Thyroid gland (tissue), 4 donors: ENCODE measurements around the gene LGALS8. TPM values are rescaled to one million over a fixed set of nuclear protein-coding genes. Genes with fewer than 3 reads are reported as not detected.

ENCODE experiments used
- DNase-seq, 2 donors: peaks; one replicate each; pipeline ENCODE4 v3.0.0-alpha.2; 2019
- H3K27ac ChIP-seq, 3 donors: fragments of 200-600 bp; sonication (generic); 1 replicate in 2 of 3; 2 replicates in 1 of 3; pipeline ENCODE4 v1.5.1; 2016 to 2019; ENCODE audit warnings: mild to moderate bottlenecking in 1 of 3, moderate library complexity in 1 of 3
- H3K27me3 ChIP-seq: fragments of 200-600 bp; sonication (generic); one replicate; pipeline ENCODE4 v1.5.1; 2019
- H3K36me3 ChIP-seq, 2 donors: fragments of 200-600 bp; sonication (generic); one replicate each; pipeline ENCODE4 v1.5.1; 2016 to 2019
- H3K4me1 ChIP-seq, 2 donors: fragments of 200-600 bp; sonication (generic); one replicate each; pipeline ENCODE4 v1.5.1; 2017 to 2019
- H3K4me3 ChIP-seq, 3 donors: fragments of 200-600 bp; sonication (generic); replicated peaks in 1 of 3; 1 replicate in 2 of 3; 2 replicates in 1 of 3; pipeline ENCODE4 v1.5.1; 2016; ENCODE audit warnings: mild to moderate bottlenecking in 1 of 3
- H3K9me3 ChIP-seq: fragments of 200-600 bp; sonication (generic); one replicate; pipeline ENCODE4 v1.5.1; 2017
- POLR2A ChIP-seq, 2 donors: fragments of 450-650 bp; IDR thresholded peaks; one replicate each; pipeline ENCODE4 v1.6.1; 2017; ENCODE audit warnings: antibody characterized with exemption in 2 of 2, mild to moderate bottlenecking in 2 of 2, moderate library complexity in 1 of 2
- whole genome bisulfite sequencing, 2 donors: methylation state at CpG; one replicate each; pipeline ENCODE4 v1.1.5; 2017; 5-methylcytosine and 5-hydroxymethylcytosine counted together
- intact Hi-C: fragments of 100-400 bp; cut with DNase I; formaldehyde crosslinking; loops from one replicate; pipeline ENCODE4 v1.15.1; 2023
- total RNA-seq, 4 donors: library from RNA; depleted of rRNA; stranded (reverse); fragments of >200 nt; gene quantifications; one replicate each; pipeline ENCODE4 v1.2.3, GENCODE V29; 2016
- TF ChIP-seq, protein P1 (sequence below), 6 experiments: fragments of 200-600 bp in 3 of 6; fragments of 450-650 bp in 3 of 6; sonication (generic) in 3 of 6; IDR thresholded peaks; one replicate each; pipeline ENCODE4 v1.5.1; 2016 to 2019; ENCODE audit warnings: antibody characterized with exemption in 6 of 6, mild to moderate bottlenecking in 2 of 6, inconsistent platforms in 1 of 6, moderate library complexity in 1 of 6

LGALS8 gene
- total RNA-seq, 4 donors from 2014 or later, result 61.8 to 94.2 (median 79.2) TPM

DNA sequence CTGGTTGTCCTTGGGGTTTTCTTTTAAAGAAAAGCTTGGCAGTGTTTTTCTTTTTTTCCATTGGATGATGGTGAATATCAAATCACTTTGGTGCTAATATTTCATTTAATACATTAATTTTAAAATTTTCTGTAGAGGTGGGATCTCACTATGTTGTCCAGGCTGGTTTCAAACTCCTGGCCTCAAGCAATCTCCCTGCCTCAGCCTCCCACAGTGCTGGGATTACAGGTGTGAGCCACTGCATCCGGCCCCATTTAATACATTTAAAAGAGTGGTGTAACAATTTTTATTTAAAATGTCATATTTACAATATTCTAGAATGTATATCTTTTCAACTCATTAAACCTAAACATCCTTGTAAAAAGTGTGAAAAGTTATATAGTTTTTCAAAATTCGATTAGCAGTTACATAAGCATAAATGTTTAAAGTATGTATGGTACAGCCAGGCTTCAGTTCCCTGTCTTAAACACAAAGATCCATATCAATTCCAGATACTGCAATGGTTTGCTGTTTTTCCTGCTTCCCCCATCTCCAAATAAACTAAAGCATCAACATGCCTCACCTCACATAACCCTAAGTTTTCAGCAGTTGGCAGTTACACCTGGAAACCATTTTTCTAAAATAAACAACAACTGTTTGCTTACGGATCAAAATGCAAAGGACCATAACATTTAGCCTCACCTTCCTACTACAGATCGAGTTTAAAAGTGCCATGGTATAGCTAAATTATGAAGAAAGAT is 8.9 kb upstream of the LGALS8 start:
- Histone ChIP-seq H3K4me3 (no peak overlapping the region), H3K27ac (no peak overlapping the region), H3K9me3 (no peaks in the 10 kb centered on the region), H3K4me1 (no peaks in the 10 kb centered on the region), H3K27me3 (no peaks in the 10 kb centered on the region), H3K36me3 (no peaks in the 10 kb centered on the region)
- intact Hi-C loops, result no loop called here
- WGBS, 2 donors, result 75 to 81% methylated on average over 4 of the region's 4 CpGs
- TF ChIP-seq POLR2A (IDR thresholded peaks at IDR 0.05), result no peak
- TF ChIP-seq, protein P1, sequence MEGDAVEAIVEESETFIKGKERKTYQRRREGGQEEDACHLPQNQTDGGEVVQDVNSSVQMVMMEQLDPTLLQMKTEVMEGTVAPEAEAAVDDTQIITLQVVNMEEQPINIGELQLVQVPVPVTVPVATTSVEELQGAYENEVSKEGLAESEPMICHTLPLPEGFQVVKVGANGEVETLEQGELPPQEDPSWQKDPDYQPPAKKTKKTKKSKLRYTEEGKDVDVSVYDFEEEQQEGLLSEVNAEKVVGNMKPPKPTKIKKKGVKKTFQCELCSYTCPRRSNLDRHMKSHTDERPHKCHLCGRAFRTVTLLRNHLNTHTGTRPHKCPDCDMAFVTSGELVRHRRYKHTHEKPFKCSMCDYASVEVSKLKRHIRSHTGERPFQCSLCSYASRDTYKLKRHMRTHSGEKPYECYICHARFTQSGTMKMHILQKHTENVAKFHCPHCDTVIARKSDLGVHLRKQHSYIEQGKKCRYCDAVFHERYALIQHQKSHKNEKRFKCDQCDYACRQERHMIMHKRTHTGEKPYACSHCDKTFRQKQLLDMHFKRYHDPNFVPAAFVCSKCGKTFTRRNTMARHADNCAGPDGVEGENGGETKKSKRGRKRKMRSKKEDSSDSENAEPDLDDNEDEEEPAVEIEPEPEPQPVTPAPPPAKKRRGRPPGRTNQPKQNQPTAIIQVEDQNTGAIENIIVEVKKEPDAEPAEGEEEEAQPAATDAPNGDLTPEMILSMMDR (IDR thresholded peaks at IDR 0.05), result no peak
- DNase-seq, result no peak

DNA sequence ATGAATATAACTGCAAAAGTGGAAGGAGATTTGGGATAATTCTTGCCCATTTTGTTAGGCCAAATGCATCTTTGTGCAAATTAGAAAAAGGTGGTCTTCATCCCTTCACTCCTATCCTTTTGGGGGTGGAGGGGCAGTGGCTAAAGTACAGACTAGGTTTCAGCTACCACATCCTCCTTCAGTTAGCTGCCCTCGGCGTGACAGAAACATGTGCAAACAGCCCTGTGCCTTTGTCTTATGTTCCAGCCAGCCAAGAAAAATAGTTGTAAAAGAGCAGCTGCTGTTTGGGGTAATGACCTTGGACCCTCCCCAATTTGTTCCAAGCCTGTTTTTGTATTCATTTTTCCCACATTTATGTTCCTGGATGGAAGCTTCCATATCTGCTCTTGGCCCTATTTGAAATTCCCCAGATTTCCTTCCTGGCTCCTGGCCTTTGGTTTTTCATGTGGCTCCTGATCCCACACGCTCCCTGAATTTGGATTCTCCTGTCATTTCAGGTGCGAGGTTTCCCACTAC is 8.3 kb upstream of the LGALS8 start:
- no peaks in the 10 kb centered on the region for H3K9me3 ChIP-seq
- H3K4me1 ChIP-seq, result no peaks in the 10 kb centered on the region
- no peaks in the 10 kb centered on the region for H3K36me3 ChIP-seq
- no peak for TF ChIP-seq POLR2A (IDR thresholded peaks at IDR 0.05)
- TF ChIP-seq, protein P1 (IDR thresholded peaks at IDR 0.05), result no peak
- no peaks in the 10 kb centered on the region for H3K27me3 ChIP-seq
- H3K27ac ChIP-seq, result no peak overlapping the region
- H3K4me3 ChIP-seq, result no peak overlapping the region
- WGBS, 2 donors, result 75 to 87% methylated on average over 4 of the region's 4 CpGs
- intact Hi-C loops, result no loop called here
- DNase-seq, result no peak

DNA sequence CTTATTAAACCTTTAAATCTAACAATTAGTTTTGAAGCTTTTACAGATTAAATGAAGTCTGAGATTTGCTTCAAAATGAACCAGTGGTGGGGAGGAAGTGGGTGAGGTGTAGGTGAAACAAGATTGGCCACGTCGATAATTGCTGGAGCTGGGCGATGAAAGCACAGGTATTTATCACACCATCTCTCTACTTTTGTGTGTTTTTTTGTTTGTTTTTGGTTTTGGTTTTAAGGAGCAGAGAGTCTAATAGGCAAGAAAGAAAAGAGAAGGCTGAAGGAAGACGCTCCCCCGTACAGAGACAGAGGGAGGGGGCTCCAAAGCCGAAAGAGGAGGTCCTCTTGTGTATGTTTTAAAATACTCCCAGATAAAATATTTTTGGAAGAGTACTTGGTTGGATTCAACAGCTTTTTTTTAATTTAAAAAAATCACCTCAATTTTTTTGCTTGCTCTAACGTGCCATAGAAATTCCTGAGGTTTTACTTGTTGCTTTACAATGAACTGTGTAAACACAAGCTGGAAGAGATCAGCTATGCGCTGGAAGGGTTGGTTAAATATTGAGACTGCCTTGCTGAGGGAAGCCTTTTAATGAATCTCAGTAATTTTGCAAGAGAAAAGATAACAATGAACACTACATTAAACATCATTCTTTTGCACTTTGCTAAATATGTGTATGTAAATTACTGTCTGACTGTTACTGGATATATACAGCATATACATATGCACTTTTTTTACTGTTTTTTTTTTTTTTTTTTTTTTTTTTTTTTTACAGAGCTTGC is 6.7 kb upstream of the LGALS8 start:
- no peak overlapping the region for H3K27ac ChIP-seq

DNA sequence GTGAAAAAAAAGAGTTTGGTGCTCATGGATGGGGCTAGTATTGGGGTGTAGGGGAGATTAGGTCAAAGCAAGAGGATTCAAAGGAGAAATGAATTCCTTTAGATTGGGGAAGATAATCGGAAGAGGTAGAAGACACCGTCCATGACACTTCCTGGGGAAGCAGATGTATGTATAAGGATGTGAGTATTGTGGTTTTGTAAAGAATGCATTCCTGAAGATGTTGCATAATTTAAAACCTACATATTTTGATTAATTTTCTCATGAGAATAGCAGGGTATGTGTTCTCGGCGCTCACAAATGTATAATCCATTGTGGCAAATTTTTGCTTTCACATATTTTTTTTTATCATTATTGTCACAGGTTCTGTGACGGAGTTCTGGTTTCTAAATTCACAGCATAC is 5.5 kb upstream of the LGALS8 start:
- Histone ChIP-seq H3K36me3 (no peaks in the 10 kb centered on the region), H3K9me3 (no peaks in the 10 kb centered on the region), H3K4me1 (peaks cover 0 to 8% of the 10 kb centered on the region in 2 donors), H3K27ac (no peak overlapping the region), H3K4me3 (no peak overlapping the region), H3K27me3 (no peaks in the 10 kb centered on the region)
- TF ChIP-seq POLR2A (IDR thresholded peaks at IDR 0.05), result no peak
- TF ChIP-seq, protein P1 (IDR thresholded peaks at IDR 0.05), result no peak
- intact Hi-C loops, result no loop called here
- DNase-seq, result no peak
- WGBS, 2 donors, result 86% methylated on average over 5 of the region's 5 CpGs

More for the DNA sequence above, 6.7 kb upstream of the LGALS8 start:
- no peak for DNase-seq
- Histone ChIP-seq H3K27me3 (no peaks in the 10 kb centered on the region), H3K9me3 (no peaks in the 10 kb centered on the region), H3K4me3 (no peak overlapping the region), H3K36me3 (no peaks in the 10 kb centered on the region), H3K4me1 (no peaks in the 10 kb centered on the region)
- TF ChIP-seq POLR2A (IDR thresholded peaks at IDR 0.05), result no peak
- TF ChIP-seq, protein P1 (IDR thresholded peaks at IDR 0.05), result no peak
- WGBS, 2 donors, result 36 to 42% methylated on average over 8 of the region's 8 CpGs
- intact Hi-C loops, result no loop called here
